GM21723 (cell line): ENCODE data around the gene FAM193B.
"Not testable (repeated sequence)": the region's sequence is repeated elsewhere in the genome, so short reads cannot be mapped to it uniquely, and the experiment has no call there.

Source experiments
- ATAC-seq: cut with Tn5 transposase; IDR thresholded peaks from one replicate; pipeline ENCODE4 v1.9.1; 2021; ENCODE audit warnings: mild to moderate bottlenecking, moderate library complexity; ENCODE audit not compliant: unreplicated experiment

The FAM193B gene

GRCh38 chr5:177578316-177578715 lies 24.0 kb upstream of the FAM193B start:
- no peak for ATAC-seq

GRCh38 chr5:177576169-177576568 lies 21.8 kb upstream of the FAM193B start:
- ATAC-seq = no peak

GRCh38 chr5:177575488-177575887 lies 21.1 kb upstream of the FAM193B start:
- ATAC-seq = no peak

- ATAC-seq = no peak
Observed at GRCh38 chr5:177569894-177570293, 15.5 kb upstream of the FAM193B start.

GRCh38 chr5:177568326-177568725 lies 14.0 kb upstream of the FAM193B start:
- no peak for ATAC-seq

- ATAC-seq = no peak
Observed at GRCh38 chr5:177565046-177565445, 10.7 kb upstream of the FAM193B start.

- not testable (repeated sequence) for ATAC-seq
Observed at GRCh38 chr5:177559446-177559941, 5.1 kb upstream of the FAM193B start.

GRCh38 chr5:177557796-177558195 lies 3.4 kb upstream of the FAM193B start:
- ATAC-seq = no peak

GRCh38 chr5:177557041-177557647 lies 2.8 kb upstream of the FAM193B start:
- ATAC-seq = no peak

- ATAC-seq = no peak
Observed at GRCh38 chr5:177555665-177556064, 1.3 kb upstream of the FAM193B start.

GRCh38 chr5:177555228-177555627 lies 865 bp upstream of the FAM193B start:
- ATAC-seq = no peak

- peak; percentile 48 for ATAC-seq
Observed at GRCh38 chr5:177553671-177554429, 513 bp downstream of the FAM193B start.

GRCh38 chr5:177552839-177553455 lies 1.4 kb downstream of the FAM193B start:
- no peak for ATAC-seq

GRCh38 chr5:177550122-177550521 lies 4.2 kb downstream of the FAM193B start:
- ATAC-seq = no peak

- ATAC-seq = no peak
Observed at GRCh38 chr5:177548495-177548894, 5.9 kb downstream of the FAM193B start.

- no peak for ATAC-seq
Observed at GRCh38 chr5:177547736-177548135, 6.6 kb downstream of the FAM193B start.

- no peak for ATAC-seq
Observed at GRCh38 chr5:177546258-177546741, 8.1 kb downstream of the FAM193B start.

- no peak for ATAC-seq
Observed at GRCh38 chr5:177545487-177546257, 8.7 kb downstream of the FAM193B start.

- ATAC-seq = no peak
Observed at GRCh38 chr5:177542816-177543465, 11.4 kb downstream of the FAM193B start.

GRCh38 chr5:177540438-177540837 lies 13.9 kb downstream of the FAM193B start:
- no peak for ATAC-seq
